ENCODE results near the gene YTHDF1. TPM values are rescaled to one million over a fixed set of nuclear protein-coding genes. Genes with fewer than 3 reads are reported as not detected.
A peak's percentile ranks its signal among the peaks of the same experiment; 100 is the strongest.

YTHDF1 gene
- total RNA-seq, 2 donors from 2014 or later = 15.8 to 16.2 TPM

GRCh38 chr20:63216849-63217471 is 1.0 kb upstream of the YTHDF1 start:
- intact Hi-C loops (cut with DNase I) = no loop called here
- Histone ChIP-seq H3K36me3 (replicated peaks in 1 of 2; ENCODE audit: insufficient read depth in 1 of 2, low read depth in 2 of 2) (peaks cover 0 to 2% of the 10 kb centered on the region in 2 donors), H3K9me3 (no peaks in the 10 kb centered on the region), H3K27me3 (no peaks in the 10 kb centered on the region), H3K4me1 (peaks cover 42% of the 10 kb centered on the region), H3K27ac (peak overlapping the region; percentile 54 to 90 (median 78)), H3K4me3 (peak overlapping the region in 1 of 2 donors; percentile 25)
- TF ChIP-seq POLR2A (IDR thresholded peaks at IDR 0.05) (no peak), CTCF (IDR thresholded peaks at IDR 0.05) (no peak)
- DNase-seq (no peak), ATAC-seq (no peak)
- WGBS, 2 donors = 76 to 78% methylated on average over 12 to 13 of the region's 13 CpGs

DNA sequence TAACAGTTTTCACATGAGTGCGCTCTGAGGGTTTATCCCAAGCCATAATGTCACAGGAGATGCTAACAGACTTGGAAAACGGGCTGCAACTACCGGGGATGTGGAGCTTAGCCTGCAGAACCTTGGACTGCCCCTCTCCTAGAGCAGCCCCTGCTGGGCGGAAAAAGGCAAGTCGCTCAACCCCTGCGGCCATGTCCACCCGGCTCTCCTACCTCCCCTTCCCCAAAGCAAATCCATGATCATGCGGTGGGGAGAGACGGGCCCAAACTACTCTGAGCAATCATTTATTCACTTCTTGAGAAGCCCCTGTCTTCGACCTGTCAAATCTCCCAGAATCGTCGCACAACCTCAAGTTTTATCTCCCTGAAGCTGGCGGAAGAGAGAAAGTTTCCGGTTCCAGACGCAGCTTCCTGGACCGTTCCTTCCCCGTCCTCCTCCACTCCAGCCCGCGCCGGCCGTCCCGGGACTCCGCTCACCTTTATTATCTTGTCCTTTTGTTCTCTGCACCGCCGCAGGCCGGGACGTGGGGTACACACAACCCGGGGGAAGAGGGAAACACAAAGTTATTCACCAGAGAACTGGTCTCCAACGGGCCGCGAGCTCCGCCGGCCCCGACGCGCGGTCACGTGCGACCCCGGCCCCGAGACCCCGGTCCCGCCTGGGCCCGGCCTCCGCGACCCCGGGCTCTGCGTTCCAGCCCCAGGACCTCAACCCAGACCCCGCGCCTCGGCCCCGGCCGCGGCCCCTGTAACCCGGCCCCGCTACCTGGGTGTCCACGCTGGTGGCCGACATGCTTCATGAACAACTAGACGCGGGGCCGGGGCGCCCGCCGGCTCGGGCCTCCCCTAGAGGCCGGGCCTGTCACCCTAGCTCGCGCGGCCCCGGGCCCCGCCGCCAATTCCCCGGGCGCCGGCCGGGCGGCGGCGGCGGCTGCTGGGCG is 560 bp downstream of the YTHDF1 start:
- ATAC-seq (no peak), DNase-seq (peak in 3 of 4 donors; percentile 19 to 40 (median 25))
- Histone ChIP-seq H3K4me3 (peak overlapping the region; percentile 62 to 89), H3K4me1 (peaks cover 52% of the 10 kb centered on the region), H3K27ac (peak overlapping the region; percentile 54 to 87 (median 70)), H3K9me3 (no peaks in the 10 kb centered on the region), H3K36me3 (replicated peaks in 1 of 2; ENCODE audit: insufficient read depth in 1 of 2, low read depth in 2 of 2) (peaks cover 0 to 2% of the 10 kb centered on the region in 2 donors), H3K27me3 (no peaks in the 10 kb centered on the region)
- no peak for TF ChIP-seq POLR2A (IDR thresholded peaks at IDR 0.05)
- peak in 4 of 7 experiments; percentile 10 to 40 (median 28) for TF ChIP-seq CTCF (IDR thresholded peaks at IDR 0.05)
- intact Hi-C loops (cut with DNase I) = no loop called here
- WGBS, 2 donors = 2 to 3% methylated on average over 44 to 72 of the region's 81 CpGs

DNA sequence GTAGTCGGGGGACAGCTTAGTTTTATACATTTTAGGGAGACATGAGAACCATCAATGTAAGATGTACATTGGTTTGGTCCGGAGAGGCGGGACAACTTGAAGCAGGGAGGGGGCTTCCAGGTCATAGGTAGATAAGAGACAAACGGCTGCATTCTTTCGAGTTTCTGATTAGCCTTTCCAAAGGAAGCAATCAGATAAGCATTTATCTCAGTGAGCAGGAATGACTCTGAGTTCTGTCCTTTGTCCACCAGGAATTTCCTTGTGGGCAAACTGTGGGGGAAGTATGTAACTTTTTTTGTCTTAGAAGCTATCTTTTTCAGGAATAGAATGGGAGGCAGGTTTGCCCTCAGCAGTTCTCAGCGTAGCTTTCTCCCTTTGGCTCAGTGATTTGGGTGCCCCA is 1.4 kb downstream of the YTHDF1 start:
- H3K9me3 ChIP-seq = no peaks in the 10 kb centered on the region
- H3K27ac ChIP-seq = peak overlapping the region in 1 of 4 donors; percentile 81
- 39 to 50% methylated on average over 6 of the region's 6 CpGs for WGBS, 2 donors
- intact Hi-C loops (cut with DNase I) = no loop called here
- H3K36me3 ChIP-seq (replicated peaks in 1 of 2; ENCODE audit: insufficient read depth in 1 of 2, low read depth in 2 of 2) = peaks cover 0 to 2% of the 10 kb centered on the region in 2 donors
- TF ChIP-seq CTCF (IDR thresholded peaks at IDR 0.05) = no peak
- TF ChIP-seq POLR2A (IDR thresholded peaks at IDR 0.05) = no peak
- no peak overlapping the region for H3K4me3 ChIP-seq
- no peaks in the 10 kb centered on the region for H3K27me3 ChIP-seq
- ATAC-seq (no peak), DNase-seq (no peak)
- H3K4me1 ChIP-seq = peaks cover 52% of the 10 kb centered on the region

GRCh38 chr20:63212792-63213191 is 3.1 kb downstream of the YTHDF1 start:
- no peak overlapping the region for H3K27ac ChIP-seq
- peaks cover 52% of the 10 kb centered on the region for H3K4me1 ChIP-seq
- H3K9me3 ChIP-seq = no peaks in the 10 kb centered on the region
- no peaks in the 10 kb centered on the region for H3K27me3 ChIP-seq
- DNase-seq = no peak
- TF ChIP-seq CTCF (IDR thresholded peaks at IDR 0.05) (no peak), POLR2A (IDR thresholded peaks at IDR 0.05) (no peak)
- no peak overlapping the region for H3K4me3 ChIP-seq
- intact Hi-C loops (cut with DNase I) = no loop called here
- 77 to 84% methylated on average over 4 to 5 of the region's 5 CpGs for WGBS, 2 donors
- peaks cover 0 to 3% of the 10 kb centered on the region in 2 donors for H3K36me3 ChIP-seq (replicated peaks in 1 of 2; ENCODE audit: insufficient read depth in 1 of 2, low read depth in 2 of 2)
- ATAC-seq = no peak
